GM19099 (cell line): ENCODE measurements around the gene PCDH9.

Source experiments
- POLR2A ChIP-seq: IDR thresholded peaks from 3 replicates; pipeline ENCODE4 v1.6.1; 2011; ENCODE audit warnings: low read depth; ENCODE audit not compliant: insufficient read length; ENCODE audit errors: extremely low read depth

PCDH9 gene

DNA sequence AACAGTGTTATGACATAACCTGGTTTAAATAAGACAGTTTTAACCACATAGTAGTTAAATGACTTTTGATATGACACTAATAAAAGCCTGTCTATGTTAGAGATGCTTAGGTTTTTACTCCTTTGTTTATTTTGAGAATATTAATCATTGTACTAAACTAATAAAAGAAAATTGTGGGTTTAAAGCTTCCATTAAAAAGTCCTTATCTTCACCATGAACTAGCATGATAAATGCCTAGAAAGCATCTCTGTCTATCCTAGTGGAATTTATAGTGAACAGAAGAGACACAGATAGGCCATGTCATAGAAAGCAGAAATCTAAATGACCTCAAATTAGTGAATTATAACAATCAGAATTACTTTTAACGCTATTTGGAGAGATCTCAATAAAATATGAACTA, 255.2 kb downstream of the PCDH9 start:
- TF ChIP-seq POLR2A: no peak

DNA sequence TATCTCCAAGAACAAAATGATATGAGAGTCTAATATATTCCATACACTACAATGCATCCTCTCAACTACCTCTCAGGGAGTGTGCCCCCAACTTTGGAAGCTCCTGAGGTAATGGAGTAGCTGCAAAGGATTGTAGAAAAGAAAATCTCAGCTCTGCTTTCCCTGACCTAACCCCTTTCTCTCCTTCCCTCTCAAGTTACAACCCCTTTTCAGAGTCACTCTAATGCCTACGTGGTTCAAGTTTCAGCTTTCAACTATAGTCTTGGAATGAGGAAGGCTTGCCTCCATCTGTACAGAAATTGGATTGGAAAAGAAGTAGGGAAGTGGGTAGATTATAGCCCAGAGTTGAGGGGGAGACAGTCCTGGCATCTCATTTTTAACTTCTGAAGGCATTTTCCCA, 256.0 kb downstream of the PCDH9 start:
- no peak for TF ChIP-seq POLR2A

DNA sequence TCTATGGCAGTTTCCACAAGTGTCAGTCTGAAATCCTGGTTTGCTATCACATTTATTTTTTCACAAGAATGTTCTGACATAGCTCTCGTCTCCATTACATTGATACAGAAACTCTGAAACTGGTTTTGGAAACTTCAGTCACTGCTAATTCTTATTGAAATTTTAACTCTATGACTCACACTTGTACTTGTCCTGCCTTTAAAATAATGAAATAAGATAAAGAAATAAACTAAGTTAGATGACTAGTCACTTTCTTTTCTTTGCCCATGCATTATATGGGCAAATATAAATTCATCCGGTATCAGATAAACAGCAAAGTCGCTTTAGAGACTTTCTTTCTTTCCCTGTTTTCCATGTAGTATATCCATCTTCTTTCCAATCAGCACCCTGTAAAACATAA, 257.5 kb downstream of the PCDH9 start:
- no peak for TF ChIP-seq POLR2A

DNA sequence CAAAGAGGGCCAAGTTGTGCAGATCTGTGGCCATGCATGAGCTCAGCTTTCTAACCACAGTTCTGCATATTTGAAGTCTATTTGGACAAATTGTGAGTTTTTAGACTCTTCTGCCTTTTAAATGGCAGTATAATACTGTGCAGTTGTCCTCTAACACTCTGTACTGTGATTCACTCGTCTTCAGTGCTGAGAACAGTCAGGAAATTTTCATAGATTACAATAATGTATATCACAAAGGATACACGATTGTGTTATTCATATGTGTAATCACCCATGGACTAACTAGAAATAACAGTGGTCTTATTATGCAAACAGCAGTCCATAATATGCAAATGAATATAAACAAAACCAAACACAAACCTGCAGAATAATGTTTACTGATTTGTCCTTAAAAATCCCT, 259.1 kb downstream of the PCDH9 start:
- no peak for TF ChIP-seq POLR2A

DNA sequence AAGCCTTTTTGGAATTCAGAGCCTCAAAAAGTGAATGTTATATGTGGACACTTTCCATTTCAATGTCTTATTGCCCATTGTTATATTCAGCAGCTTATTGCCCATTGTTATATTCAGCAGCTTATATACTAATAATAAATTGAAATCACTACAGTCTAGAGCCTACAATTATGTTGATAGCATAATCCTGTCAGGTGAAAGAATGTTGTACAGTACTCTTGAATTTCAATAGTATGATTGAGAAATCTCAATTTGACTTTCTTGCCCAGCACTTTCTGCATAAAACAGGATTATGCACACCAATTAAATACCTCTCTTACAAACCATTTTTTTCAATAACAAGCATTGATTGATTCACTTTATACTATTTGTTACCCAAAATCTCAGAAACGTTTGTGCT, 260.8 kb downstream of the PCDH9 start:
- no peak for TF ChIP-seq POLR2A

DNA sequence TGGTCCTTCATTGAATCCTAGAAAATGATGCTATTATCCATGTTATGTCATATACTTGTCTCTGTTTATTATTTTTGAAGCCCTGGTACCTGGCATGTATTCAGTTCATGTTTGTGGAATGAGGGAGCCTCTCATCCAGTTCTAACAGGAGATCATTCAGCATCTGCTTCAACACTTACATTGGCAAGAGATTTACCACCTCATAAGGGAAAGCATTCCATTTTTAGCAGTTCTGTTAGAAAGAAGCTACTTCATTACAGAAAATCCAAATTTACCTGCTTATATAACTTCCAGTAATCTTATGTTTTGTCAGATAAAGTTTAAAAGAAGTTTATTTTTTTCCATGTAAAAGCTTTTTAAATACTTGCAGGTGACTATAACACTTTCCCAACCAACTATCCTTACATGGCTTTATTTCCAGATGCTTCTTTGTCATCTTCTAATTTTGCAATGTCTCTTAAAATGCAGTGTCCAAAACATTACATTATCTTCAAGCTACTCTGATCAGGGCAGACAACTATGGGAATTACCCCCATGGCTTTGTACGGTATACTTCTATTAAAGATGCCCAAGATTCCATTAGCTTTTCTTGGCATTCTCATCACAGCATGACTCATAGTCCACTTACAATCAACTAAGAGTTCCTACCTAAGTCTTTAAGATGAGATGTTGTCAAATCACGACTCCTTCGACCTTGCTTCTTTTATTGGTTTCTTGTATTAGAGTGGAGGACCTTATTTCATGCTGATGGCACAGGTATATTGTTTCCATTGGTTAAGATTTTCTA, 262.1 kb downstream of the PCDH9 start:
- TF ChIP-seq POLR2A: no peak

DNA sequence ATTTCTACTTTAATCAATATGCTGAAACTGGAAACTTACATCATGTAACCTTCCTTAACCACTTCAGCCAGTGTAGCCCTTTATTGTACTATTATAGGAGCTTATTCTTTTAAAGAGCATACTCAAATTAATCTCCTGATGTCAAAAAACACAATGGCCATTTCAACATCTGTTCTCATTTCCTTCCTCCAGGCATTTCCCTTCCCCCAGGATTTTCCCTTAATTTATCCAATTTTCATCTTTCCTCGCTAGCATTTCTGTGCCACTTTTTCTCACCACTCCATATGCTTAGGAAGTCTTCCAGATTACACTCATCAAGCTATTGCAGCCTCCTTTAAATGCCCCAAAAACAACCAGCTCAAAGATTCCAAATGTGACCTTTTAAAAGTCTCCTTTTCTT, 265.0 kb downstream of the PCDH9 start:
- no peak for TF ChIP-seq POLR2A

DNA sequence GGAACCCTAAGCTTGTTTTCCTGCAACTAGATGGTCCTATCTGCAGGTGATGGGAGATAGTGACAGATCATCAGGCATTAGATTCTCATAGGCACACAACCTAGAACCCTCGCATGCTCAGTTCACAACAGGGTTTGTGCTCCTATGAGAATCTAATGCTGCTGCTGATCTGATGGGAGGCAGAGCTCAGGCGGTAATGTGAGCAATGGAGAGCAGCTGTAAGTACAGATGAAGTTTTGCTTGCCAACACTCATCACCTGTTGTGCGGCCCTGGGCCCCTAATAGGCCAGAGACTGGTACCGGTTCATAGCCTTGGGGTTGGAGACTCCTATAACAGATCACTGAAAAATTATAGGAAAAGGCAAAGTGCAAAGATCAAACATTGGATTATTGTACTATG, 267.2 kb downstream of the PCDH9 start:
- no peak for TF ChIP-seq POLR2A

DNA sequence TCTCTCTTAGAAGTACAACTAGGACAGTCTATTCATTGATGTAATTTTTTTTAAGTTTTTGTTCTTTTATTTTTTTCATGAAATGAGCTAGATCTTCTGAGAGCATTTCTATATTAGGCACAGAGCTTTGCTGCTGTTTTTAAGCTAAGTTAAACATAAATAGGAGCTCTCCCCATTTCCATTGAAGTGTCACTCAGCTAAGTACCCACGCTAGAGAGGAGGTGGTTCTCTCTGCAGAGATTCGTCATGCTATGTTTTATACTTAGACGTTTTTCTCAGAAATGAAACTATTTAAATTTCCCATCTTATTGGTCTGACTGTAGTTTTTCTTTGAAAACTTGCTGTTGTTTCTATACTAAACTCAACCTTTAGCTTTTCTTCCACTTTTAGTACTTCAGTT, 271.5 kb downstream of the PCDH9 start:
- TF ChIP-seq POLR2A: no peak

DNA sequence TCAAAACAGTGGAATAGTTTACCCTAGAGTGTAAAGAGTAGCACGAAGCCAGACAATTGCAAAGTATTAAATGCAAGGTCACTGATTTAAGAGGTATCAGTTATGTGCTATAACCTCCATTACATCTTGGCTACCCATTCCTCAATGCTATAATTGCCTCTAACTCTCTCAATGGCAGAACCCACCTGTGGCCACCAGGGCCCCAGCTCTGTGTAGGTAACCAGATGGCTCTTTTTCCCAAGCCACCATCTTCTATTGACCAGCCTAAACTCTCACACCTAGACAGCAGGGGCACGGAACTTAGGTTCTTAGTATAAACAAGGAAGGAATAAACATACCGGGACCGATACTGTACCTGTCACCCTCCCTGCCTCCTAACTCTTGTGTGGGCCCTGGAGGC, 277.6 kb downstream of the PCDH9 start:
- no peak for TF ChIP-seq POLR2A

DNA sequence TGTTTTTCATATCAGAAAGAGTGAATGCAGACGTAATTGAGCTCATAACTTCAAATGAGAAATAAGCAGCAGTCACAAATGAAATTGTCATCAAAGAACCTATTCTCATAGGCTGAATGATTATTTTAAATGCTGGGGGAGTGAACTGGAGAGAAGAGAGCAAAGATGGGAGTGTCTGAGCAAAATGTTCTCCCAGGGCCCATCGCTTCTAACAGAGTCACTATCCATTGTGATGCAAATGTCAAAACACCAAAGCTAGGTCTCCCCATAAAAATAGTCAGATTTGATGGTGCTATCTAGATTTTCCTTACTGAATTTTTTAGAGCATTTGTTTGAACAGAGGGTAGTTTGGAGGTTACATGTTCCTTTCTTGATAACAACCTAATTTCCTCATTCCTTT, 278.7 kb downstream of the PCDH9 start:
- TF ChIP-seq POLR2A: no peak

DNA sequence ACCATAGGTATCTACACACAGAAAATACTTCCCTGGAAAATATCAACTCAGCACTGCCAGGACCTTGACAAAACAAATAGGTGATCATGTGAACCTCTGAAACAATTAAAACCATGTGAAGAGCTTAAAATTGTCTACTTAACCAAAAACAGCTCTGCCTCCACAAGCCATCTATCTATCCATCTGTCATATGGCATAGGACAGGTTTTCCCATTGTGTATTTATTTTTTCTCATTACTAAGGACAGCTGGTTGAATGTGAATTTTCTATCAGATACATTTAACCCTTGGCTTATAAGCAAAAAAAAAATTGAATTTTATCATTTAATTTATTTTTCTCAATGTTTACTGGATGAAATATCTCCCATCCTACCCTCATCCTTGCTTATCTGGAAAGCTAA, 279.5 kb downstream of the PCDH9 start:
- TF ChIP-seq POLR2A: no peak

DNA sequence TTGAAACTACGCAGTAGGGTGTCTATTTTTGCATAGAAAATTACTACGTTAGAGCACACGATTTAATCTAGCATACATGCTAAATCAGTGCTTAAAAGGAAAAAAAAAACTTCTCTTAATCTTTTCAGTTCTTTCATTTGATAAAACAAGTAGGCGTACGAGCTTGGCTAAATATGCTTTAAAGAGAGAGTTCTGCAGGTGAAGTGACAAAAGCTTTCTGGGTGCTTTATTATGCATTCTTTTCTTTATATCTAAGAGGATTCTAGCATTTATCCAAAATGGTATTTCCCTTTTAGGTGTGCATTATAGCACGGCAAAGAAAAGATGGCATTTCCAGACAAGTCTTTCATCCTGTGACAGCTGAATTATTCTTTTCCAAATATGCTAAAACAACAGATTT, 281.2 kb downstream of the PCDH9 start:
- TF ChIP-seq POLR2A: no peak

DNA sequence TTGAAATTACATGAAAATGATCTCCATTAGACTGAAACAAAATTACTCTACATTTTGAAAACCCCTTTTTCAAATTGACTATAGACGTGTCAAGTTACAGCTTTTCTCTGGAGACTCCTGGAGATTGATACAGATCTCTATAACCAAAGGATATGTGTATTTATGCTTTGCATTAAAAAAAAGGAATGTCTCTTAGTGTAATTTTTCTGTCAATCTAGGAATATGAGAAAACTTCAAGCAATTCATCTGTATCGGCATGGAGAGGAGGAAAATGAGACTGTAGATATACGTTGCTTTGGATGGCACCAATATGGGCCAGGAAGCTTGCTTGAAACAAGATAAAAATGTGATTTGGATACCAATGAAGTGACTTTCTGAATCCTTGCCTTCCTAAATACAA, 286.6 kb downstream of the PCDH9 start:
- TF ChIP-seq POLR2A: no peak

DNA sequence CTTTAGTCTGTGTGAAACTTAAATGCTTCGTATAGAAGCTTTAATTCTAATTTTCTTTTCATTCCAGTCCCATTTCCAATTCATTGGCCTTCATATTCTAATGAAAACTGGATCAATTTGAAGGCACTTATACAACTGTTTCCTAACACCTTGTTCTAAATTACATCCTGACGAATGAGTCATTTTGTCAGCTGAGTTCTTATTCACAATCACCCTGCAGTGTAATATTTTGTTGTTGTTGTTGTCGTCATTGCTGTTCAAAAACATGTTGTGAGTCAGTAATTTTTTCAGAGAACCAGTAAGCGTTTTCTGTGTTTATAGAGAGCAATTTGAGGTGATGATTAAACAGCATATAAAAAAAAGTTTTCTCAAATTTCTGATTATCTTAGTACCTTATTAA, 290.0 kb downstream of the PCDH9 start:
- no peak for TF ChIP-seq POLR2A

DNA sequence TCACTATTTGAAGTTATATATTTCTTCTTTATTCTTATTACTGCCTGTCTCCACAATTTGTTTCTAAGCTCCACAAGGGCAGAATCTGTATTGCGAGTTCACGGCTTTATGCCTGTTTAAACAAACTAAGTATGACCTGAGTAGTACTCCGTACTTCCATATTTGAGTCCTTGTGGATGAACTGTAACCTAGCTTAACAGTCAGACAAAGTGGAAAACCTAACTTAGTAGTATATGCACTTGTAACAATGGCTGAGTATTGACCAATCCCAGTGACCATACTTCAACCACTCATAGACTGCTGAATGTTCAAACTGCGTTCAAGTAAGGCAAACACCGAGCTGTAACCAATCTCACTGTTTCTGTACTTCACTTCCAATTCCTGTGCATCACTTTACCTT, 292.7 kb downstream of the PCDH9 start:
- no peak for TF ChIP-seq POLR2A

DNA sequence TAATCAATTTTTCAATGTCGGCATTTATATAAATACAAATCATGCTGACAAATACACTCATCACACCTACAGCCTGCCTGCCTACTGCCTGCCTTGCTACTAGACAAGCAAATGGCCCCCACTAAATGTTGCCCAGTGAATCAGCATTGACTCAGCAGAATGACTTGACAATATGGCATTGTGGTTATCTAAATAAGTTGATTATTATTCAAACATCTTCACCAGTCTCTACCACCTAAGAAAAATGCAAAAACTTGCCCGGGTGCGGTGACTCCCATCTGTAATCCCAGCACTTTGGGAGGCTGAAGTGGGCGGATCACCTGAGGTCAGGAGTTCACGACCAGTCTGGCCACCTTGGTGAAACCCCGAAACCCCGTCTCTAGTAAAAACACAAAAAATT, 296.1 kb downstream of the PCDH9 start:
- no peak for TF ChIP-seq POLR2A
